Measurements from ENCODE around the gene DDRGK1. TPM values are rescaled to one million over a fixed set of nuclear protein-coding genes. Genes with fewer than 3 reads are reported as not detected.

Gene DDRGK1
- total and polyA plus RNA-seq, 2 of the 8 experiments (the other 6 are each of a cell fraction or from before 2014, with no cell fraction given): 29.4 to 42.0 TPM

DNA sequence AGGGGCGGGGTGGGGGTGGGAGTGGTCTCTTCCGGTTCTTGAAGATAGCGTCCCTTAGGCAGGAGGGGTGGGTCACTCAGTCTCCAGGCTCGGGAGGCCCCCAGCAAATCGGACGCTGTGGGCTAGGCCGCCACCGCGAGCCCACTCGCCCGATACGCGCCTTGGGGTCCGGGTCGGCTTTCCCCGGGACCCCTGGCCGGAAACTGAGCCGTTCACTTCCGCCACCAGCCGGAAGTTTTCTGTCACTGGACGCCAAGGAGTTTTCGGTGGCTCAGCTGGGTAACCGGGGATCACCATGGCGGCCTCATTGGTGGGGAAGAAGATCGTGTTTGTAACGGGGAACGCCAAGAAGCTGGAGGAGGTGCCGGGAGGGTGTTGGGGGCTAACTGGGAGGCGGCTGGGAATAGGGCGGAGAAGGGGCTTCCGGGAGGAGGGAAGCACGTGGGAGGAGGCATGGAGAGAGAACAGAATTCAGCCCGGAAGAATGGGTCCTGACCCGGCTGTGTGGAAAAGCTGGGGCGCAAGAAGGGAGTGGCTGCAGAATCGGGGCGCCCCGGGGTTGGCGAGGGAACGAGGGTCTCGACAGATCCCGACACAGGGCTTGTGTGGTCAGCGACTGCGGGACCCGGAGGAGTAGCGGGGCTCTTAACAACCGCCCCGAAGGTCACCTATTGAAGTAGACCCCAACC, 4.9 kb upstream of the DDRGK1 start, which contains the start of gene ITPA (continued):
- TF ChIP-seq, protein P1, sequence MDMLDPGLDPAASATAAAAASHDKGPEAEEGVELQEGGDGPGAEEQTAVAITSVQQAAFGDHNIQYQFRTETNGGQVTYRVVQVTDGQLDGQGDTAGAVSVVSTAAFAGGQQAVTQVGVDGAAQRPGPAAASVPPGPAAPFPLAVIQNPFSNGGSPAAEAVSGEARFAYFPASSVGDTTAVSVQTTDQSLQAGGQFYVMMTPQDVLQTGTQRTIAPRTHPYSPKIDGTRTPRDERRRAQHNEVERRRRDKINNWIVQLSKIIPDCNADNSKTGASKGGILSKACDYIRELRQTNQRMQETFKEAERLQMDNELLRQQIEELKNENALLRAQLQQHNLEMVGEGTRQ (IDR thresholded peaks at IDR 0.05; ENCODE audit: low read length): no peak
- TF ChIP-seq SP4 (IDR thresholded peaks at IDR 0.05; ENCODE audit: low read length) (no peak), CEBPB (IDR thresholded peaks at IDR 0.05; ENCODE audit: low read depth, low read length) (no peak), POLR2AphosphoS5 (IDR thresholded peaks at IDR 0.05; ENCODE audit: low read depth, low read length) (no peak), NANOG (IDR thresholded peaks at IDR 0.05; ENCODE audit: insufficient read depth, low read depth, low read length, poor library complexity, severe bottlenecking) (no peak), CTBP2 (IDR thresholded peaks at IDR 0.05; ENCODE audit: borderline replicate concordance, insufficient read depth, insufficient read length, low read length) (no peak), ASH2L (IDR thresholded peaks at IDR 0.05; ENCODE audit: low read length) (peak; percentile 48), CHD2 (IDR thresholded peaks at IDR 0.05; ENCODE audit: low read length) (no peak), POLR2A (IDR thresholded peaks at IDR 0.05; ENCODE audit: control extremely low read depth in 1 of 2, low read depth in 2 of 2, low read length in 2 of 2) (peak in 1 of 2 experiments; percentile 22; a peak in 2 of 3 replicates), EZH2 (IDR thresholded peaks at IDR 0.05; ENCODE audit: low read depth, low read length, severe bottlenecking) (no peak), JUN (IDR thresholded peaks at IDR 0.05; ENCODE audit: low read depth, low read length) (no peak), JUND (IDR thresholded peaks at IDR 0.05; ENCODE audit: low read length) (no peak), HDAC2 (IDR thresholded peaks at IDR 0.05; ENCODE audit: borderline replicate concordance in 1 of 2, low read depth in 2 of 2, low read length in 2 of 2) (0 out of 4 replicates have a peak, but pooled peaks have one; percentile 52), RNF2 (IDR thresholded peaks at IDR 0.05; ENCODE audit: borderline replicate concordance, low read depth, low read length, missing control alignments, poor library complexity, severe bottlenecking) (no peak), SIX5 (IDR thresholded peaks at IDR 0.05; ENCODE audit: low read depth, low read length) (no peak), BCL11A (IDR thresholded peaks at IDR 0.05; ENCODE audit: low read depth in 2 of 2, low read length in 2 of 2) (no peak), CHD1 (IDR thresholded peaks at IDR 0.05; ENCODE audit: low read depth, low read length) (no peak), FOSL1 (IDR thresholded peaks at IDR 0.05; ENCODE audit: insufficient read depth, low read depth, low read length) (no peak), EP300 (IDR thresholded peaks at IDR 0.05; ENCODE audit: borderline replicate concordance in 1 of 2, low read depth in 2 of 2, low read length in 2 of 2) (no peak)
- TF ChIP-seq, protein P2, sequence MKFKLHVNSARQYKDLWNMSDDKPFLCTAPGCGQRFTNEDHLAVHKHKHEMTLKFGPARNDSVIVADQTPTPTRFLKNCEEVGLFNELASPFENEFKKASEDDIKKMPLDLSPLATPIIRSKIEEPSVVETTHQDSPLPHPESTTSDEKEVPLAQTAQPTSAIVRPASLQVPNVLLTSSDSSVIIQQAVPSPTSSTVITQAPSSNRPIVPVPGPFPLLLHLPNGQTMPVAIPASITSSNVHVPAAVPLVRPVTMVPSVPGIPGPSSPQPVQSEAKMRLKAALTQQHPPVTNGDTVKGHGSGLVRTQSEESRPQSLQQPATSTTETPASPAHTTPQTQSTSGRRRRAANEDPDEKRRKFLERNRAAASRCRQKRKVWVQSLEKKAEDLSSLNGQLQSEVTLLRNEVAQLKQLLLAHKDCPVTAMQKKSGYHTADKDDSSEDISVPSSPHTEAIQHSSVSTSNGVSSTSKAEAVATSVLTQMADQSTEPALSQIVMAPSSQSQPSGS (IDR thresholded peaks at IDR 0.05; ENCODE audit: low read length): no peak
- TF ChIP-seq, protein P3, sequence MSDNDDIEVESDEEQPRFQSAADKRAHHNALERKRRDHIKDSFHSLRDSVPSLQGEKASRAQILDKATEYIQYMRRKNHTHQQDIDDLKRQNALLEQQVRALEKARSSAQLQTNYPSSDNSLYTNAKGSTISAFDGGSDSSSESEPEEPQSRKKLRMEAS (IDR thresholded peaks at IDR 0.05): peak; percentile 79
